ENCODE data around the gene OR13J1.
A peak's percentile ranks its signal among the peaks of the same experiment; 100 is the strongest.
"Not testable (repeated sequence)": the region's sequence is repeated elsewhere in the genome, so short reads cannot be mapped to it uniquely, and the experiment has no call there.

OR13J1 gene
- 0 reads per million in 2 donors for total RNA-seq

- no peak for DNase-seq
These were observed at the start of gene OR13J1 for GRCh38 chr9:35870351-35870923. Gene OR13J1 (minus strand): TSS chr9:35870401. CDS start chr9:35870401, 0 bp downstream.

- DNase-seq, result no peak
These were observed 49.2 kb upstream of the OR13J1 start for GRCh38 chr9:35919212-35920008.

GRCh38 chr9:35918780-35919179, 48.6 kb upstream of the OR13J1 start:
- no peak for DNase-seq

GRCh38 chr9:35917261-35917660, 47.1 kb upstream of the OR13J1 start:
- no peak for DNase-seq

GRCh38 chr9:35915681-35916294, 45.6 kb upstream of the OR13J1 start:
- no peak for DNase-seq

GRCh38 chr9:35914301-35914807, 44.2 kb upstream of the OR13J1 start:
- no peak for DNase-seq

GRCh38 chr9:35913429-35913828, 43.2 kb upstream of the OR13J1 start:
- DNase-seq, result not testable (repeated sequence)

- no peak for DNase-seq
These were observed 42.7 kb upstream of the OR13J1 start for GRCh38 chr9:35912791-35913400.

GRCh38 chr9:35911690-35912089, 41.5 kb upstream of the OR13J1 start:
- DNase-seq, result no peak

GRCh38 chr9:35910613-35911359, 40.6 kb upstream of the OR13J1 start:
- DNase-seq, result peak; percentile 23

- DNase-seq, result no peak
These were observed 39.7 kb upstream of the OR13J1 start for GRCh38 chr9:35909687-35910612.

- DNase-seq, result no peak
These were observed 39.1 kb upstream of the OR13J1 start, which contains the start of gene SPAAR for GRCh38 chr9:35909274-35909673. Gene SPAAR (plus strand): TSS chr9:35909490. CDS start chr9:35910464, 974 bp downstream.

- no peak for DNase-seq
These were observed 38.4 kb upstream of the OR13J1 start for GRCh38 chr9:35908504-35909125.

GRCh38 chr9:35907711-35908503, 37.7 kb upstream of the OR13J1 start:
- no peak for DNase-seq

- DNase-seq, result no peak
These were observed 36.9 kb upstream of the OR13J1 start for GRCh38 chr9:35906923-35907699.

- no peak for DNase-seq
These were observed 35.9 kb upstream of the OR13J1 start, which contains the start of gene HRCT1 for GRCh38 chr9:35905912-35906679. Gene HRCT1 (plus strand): TSS chr9:35906202. CDS start chr9:35906288, 86 bp downstream.

GRCh38 chr9:35905051-35905781, 35.0 kb upstream of the OR13J1 start:
- DNase-seq, result no peak

All from T-helper 9 cell (primary cell).